ENCODE data around the gene ALKBH8. TPM values are rescaled to one million over a fixed set of nuclear protein-coding genes. Genes with fewer than 3 reads are reported as not detected.
A peak's percentile ranks its signal among the peaks of the same experiment; 100 is the strongest.

Gene ALKBH8
- total and polyA plus RNA-seq, 2 of the 13 experiments (the other 11 are each of a cell fraction or from before 2014, with no cell fraction given), result 2.4 to 9.1 TPM

DNA sequence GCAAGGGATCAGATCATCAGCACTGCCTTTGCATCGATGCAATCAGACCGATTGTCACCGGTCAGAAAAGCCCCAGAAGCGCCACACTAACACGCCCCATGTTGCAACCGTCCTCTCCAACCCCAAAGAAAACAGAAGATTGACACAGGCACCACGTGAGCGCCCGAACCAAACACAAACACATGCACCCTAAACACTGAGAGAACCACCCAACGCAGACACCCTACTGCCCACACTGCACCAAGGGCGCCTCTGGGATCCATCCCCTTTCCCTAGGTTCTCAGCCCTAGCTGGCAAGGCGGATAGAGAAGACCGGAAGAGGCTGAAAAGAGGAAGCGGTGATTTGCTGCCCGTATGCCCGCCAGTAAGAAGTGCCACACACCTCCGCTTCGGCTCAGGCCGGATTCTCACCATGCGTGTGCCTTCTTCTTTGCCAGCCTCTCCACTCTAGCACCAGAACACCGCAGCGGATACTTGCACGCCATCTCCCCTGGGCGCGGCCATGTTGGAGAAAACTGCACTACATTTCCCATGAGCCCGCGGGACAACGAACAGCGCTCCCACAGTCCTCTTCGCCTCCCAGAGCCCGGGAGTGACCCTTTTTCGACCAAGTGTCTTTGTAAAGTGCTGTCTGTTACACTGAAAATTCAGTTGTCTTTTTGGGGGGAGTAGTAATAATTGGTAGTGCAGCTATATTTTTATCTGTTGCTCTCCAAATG, at the start of gene ALKBH8 (continued):
- TF ChIP-seq ARID5B (CRISPR knock-in tag; IDR thresholded peaks at IDR 0.05), result no peak
- TF ChIP-seq KLF13 (CRISPR knock-in tag; IDR thresholded peaks at IDR 0.05), result no peak
- TF ChIP-seq U2AF2 (IDR thresholded peaks at IDR 0.05; ENCODE audit: low read depth, low read length), result no peak
- no peak for TF ChIP-seq LCORL (IDR thresholded peaks at IDR 0.05)
- TF ChIP-seq LCORL (CRISPR knock-in tag; IDR thresholded peaks at IDR 0.05), result no peak; the same call in 1 of the 2 replicates
- TF ChIP-seq AHR (CRISPR knock-in tag; IDR thresholded peaks at IDR 0.05), result 0 out of 2 replicates have a peak, but pooled peaks have one; percentile 60
- TF ChIP-seq, protein P1, sequence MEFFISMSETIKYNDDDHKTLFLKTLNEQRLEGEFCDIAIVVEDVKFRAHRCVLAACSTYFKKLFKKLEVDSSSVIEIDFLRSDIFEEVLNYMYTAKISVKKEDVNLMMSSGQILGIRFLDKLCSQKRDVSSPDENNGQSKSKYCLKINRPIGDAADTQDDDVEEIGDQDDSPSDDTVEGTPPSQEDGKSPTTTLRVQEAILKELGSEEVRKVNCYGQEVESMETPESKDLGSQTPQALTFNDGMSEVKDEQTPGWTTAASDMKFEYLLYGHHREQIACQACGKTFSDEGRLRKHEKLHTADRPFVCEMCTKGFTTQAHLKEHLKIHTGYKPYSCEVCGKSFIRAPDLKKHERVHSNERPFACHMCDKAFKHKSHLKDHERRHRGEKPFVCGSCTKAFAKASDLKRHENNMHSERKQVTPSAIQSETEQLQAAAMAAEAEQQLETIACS (CRISPR knock-in tag; IDR thresholded peaks at IDR 0.05), result no peak
- no peak for TF ChIP-seq ZNF768 (CRISPR knock-in tag; IDR thresholded peaks at IDR 0.05)
- no peak for TF ChIP-seq ZMYM3 (CRISPR knock-in tag; IDR thresholded peaks at IDR 0.05)
- TF ChIP-seq ZNF780A (CRISPR knock-in tag; IDR thresholded peaks at IDR 0.05), result no peak
- TF ChIP-seq, protein P2, sequence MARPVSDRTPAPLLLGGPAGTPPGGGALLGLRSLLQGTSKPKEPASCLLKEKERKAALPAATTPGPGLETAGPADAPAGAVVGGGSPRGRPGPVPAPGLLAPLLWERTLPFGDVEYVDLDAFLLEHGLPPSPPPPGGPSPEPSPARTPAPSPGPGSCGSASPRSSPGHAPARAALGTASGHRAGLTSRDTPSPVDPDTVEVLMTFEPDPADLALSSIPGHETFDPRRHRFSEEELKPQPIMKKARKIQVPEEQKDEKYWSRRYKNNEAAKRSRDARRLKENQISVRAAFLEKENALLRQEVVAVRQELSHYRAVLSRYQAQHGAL (CRISPR knock-in tag; IDR thresholded peaks at IDR 0.05; ENCODE audit: not compliant biosample characterization), result no peak
- no peak for TF ChIP-seq THAP8 (CRISPR knock-in tag; IDR thresholded peaks at IDR 0.05; ENCODE audit: borderline replicate concordance)
- 0 out of 2 replicates have a peak, but pooled peaks have one; percentile 34 for TF ChIP-seq MEIS1 (CRISPR knock-in tag; IDR thresholded peaks at IDR 0.05; ENCODE audit: borderline replicate concordance)
- peak; percentile 86; the same call in 1 of the 2 replicates for TF ChIP-seq ELF4 (CRISPR knock-in tag; IDR thresholded peaks at IDR 0.05; ENCODE audit: borderline replicate concordance)
- TF ChIP-seq, protein P3, sequence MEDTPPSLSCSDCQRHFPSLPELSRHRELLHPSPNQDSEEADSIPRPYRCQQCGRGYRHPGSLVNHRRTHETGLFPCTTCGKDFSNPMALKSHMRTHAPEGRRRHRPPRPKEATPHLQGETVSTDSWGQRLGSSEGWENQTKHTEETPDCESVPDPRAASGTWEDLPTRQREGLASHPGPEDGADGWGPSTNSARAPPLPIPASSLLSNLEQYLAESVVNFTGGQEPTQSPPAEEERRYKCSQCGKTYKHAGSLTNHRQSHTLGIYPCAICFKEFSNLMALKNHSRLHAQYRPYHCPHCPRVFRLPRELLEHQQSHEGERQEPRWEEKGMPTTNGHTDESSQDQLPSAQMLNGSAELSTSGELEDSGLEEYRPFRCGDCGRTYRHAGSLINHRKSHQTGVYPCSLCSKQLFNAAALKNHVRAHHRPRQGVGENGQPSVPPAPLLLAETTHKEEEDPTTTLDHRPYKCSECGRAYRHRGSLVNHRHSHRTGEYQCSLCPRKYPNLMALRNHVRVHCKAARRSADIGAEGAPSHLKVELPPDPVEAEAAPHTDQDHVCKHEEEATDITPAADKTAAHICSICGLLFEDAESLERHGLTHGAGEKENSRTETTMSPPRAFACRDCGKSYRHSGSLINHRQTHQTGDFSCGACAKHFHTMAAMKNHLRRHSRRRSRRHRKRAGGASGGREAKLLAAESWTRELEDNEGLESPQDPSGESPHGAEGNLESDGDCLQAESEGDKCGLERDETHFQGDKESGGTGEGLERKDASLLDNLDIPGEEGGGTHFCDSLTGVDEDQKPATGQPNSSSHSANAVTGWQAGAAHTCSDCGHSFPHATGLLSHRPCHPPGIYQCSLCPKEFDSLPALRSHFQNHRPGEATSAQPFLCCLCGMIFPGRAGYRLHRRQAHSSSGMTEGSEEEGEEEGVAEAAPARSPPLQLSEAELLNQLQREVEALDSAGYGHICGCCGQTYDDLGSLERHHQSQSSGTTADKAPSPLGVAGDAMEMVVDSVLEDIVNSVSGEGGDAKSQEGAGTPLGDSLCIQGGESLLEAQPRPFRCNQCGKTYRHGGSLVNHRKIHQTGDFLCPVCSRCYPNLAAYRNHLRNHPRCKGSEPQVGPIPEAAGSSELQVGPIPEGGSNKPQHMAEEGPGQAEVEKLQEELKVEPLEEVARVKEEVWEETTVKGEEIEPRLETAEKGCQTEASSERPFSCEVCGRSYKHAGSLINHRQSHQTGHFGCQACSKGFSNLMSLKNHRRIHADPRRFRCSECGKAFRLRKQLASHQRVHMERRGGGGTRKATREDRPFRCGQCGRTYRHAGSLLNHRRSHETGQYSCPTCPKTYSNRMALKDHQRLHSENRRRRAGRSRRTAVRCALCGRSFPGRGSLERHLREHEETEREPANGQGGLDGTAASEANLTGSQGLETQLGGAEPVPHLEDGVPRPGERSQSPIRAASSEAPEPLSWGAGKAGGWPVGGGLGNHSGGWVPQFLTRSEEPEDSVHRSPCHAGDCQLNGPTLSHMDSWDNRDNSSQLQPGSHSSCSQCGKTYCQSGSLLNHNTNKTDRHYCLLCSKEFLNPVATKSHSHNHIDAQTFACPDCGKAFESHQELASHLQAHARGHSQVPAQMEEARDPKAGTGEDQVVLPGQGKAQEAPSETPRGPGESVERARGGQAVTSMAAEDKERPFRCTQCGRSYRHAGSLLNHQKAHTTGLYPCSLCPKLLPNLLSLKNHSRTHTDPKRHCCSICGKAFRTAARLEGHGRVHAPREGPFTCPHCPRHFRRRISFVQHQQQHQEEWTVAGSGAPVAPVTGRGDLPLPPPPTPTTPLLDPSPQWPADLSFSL (CRISPR knock-in tag; IDR thresholded peaks at IDR 0.05), result peak; percentile 72
- TF ChIP-seq BCL6 (CRISPR knock-in tag; IDR thresholded peaks at IDR 0.05), result no peak
